Measurements from ENCODE around the gene WFS1.

The WFS1 gene

DNA sequence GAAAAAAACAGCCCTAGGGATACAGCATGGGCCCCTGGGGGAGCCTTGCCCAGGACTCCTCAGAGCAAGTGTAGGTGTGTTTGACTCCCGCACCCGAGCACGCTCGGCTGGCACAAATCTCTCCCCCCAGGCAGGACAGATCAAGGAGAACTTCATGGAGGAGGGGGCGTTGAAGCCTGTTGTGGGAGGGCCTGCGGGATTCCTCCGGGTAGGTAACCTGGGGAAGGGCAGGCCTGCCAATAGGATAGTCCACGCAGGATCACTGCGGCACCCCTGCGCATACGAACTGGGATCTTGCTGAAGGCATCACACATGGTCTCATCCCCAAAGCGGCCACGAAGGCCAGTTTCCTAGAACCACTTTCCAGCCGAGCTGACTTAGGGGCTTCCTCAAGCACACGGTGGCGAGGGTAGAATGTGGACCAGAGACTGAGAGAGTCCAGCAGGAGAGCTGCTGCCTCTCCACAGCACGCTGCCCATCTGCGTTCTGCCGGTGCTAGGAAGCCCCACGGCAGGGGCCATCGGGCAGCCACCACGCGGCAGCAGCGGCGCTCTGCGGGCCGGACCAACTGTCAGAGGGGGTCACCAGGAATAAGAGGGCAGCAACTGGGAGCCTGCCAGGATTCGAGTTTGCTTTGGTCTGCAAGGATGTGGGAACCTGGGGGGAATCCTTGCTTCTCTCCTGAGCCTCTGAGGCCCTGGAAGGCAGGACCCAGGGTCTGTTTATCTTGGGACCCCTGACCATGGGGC, 56.8 kb downstream of the WFS1 start:
- H3K9me2 ChIP-seq (replicated peaks; ENCODE audit: low read depth, low read length), result no peaks in the 10 kb centered on the region
- peaks cover 11% of the 10 kb centered on the region for H3K27me3 ChIP-seq (ENCODE audit: insufficient read depth, low read length, poor library complexity, severe bottlenecking)
- no peaks in the 10 kb centered on the region for H3K9me3 ChIP-seq (ENCODE audit: insufficient read depth, low read depth, low read length)
- H3K9ac ChIP-seq (ENCODE audit: low read depth, low read length, poor library complexity, severe bottlenecking), result no peak overlapping the region
- no peaks in the 10 kb centered on the region for H4K20me1 ChIP-seq (ENCODE audit: insufficient read depth, low read length, poor library complexity, severe bottlenecking)
- no peak overlapping the region for H3K4me3 ChIP-seq (ENCODE audit: low read length, poor library complexity, severe bottlenecking)
- H3F3A ChIP-seq (ENCODE audit: low read depth), result no peaks in the 10 kb centered on the region
- no peaks in the 10 kb centered on the region for H3K79me2 ChIP-seq (ENCODE audit: insufficient read depth, low read length)
- no peaks in the 10 kb centered on the region for H3K36me3 ChIP-seq (ENCODE audit: insufficient read depth, low read length)
- TF ChIP-seq, protein P1, sequence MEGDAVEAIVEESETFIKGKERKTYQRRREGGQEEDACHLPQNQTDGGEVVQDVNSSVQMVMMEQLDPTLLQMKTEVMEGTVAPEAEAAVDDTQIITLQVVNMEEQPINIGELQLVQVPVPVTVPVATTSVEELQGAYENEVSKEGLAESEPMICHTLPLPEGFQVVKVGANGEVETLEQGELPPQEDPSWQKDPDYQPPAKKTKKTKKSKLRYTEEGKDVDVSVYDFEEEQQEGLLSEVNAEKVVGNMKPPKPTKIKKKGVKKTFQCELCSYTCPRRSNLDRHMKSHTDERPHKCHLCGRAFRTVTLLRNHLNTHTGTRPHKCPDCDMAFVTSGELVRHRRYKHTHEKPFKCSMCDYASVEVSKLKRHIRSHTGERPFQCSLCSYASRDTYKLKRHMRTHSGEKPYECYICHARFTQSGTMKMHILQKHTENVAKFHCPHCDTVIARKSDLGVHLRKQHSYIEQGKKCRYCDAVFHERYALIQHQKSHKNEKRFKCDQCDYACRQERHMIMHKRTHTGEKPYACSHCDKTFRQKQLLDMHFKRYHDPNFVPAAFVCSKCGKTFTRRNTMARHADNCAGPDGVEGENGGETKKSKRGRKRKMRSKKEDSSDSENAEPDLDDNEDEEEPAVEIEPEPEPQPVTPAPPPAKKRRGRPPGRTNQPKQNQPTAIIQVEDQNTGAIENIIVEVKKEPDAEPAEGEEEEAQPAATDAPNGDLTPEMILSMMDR (conservative IDR thresholded peaks at IDR 0.05; ENCODE audit: low read length), result no peak
- no peak for TF ChIP-seq EZH2phosphoT487 (IDR thresholded peaks at IDR 0.05; ENCODE audit: borderline replicate concordance)
- peaks cover 26% of the 10 kb centered on the region for H3K4me1 ChIP-seq (ENCODE audit: insufficient read depth, low read length, poor library complexity, severe bottlenecking)
- H3K4me2 ChIP-seq (ENCODE audit: low read depth, low read length, poor library complexity, severe bottlenecking), result no peak overlapping the region
- no peak overlapping the region for H2AFZ ChIP-seq (ENCODE audit: low read length)

DNA sequence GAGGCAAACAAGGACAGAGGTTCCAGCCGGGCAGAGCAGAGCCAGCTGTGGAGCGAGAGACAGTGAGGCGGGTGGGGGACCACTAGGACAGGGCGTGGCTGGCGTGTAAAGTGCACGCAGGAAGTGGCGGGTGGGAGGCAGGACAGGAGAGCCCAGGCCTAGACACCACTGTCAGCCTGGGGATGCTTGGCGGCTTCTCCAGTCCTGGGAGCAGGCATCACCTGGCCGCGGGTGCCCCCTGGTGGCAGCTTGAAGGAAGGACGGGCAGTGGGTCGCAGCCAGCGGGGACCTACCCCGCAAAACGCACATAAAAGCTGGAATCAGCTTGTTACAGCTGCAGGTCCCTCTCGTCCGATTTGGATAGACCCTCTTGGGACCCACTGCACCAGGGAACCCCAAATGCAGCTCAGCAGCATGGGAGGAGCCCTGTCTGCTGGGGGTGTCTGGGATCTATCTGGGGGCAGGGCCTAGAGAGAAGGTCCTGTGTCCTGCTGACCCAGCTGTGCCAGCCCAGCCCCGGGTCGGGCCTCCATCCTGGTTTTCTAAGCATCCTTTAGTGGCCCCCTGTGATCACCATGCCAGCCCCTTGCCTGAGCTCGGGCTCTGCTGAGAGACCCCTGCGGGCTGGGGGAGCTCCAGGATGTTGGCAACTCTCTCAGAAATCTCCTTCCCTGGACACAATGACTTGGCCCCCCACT, 57.7 kb downstream of the WFS1 start:
- Histone ChIP-seq H2AFZ (ENCODE audit: low read length) (no peak overlapping the region), H3K4me3 (ENCODE audit: low read length, poor library complexity, severe bottlenecking) (no peak overlapping the region), H3K79me2 (ENCODE audit: insufficient read depth, low read length) (no peaks in the 10 kb centered on the region), H3F3A (ENCODE audit: low read depth) (no peaks in the 10 kb centered on the region), H3K36me3 (ENCODE audit: insufficient read depth, low read length) (no peaks in the 10 kb centered on the region), H3K4me2 (ENCODE audit: low read depth, low read length, poor library complexity, severe bottlenecking) (no peak overlapping the region), H3K9me2 (replicated peaks; ENCODE audit: low read depth, low read length) (no peaks in the 10 kb centered on the region), H3K9ac (ENCODE audit: low read depth, low read length, poor library complexity, severe bottlenecking) (no peak overlapping the region), H3K4me1 (ENCODE audit: insufficient read depth, low read length, poor library complexity, severe bottlenecking) (peaks cover 22% of the 10 kb centered on the region), H3K9me3 (ENCODE audit: insufficient read depth, low read depth, low read length) (no peaks in the 10 kb centered on the region), H3K27me3 (ENCODE audit: insufficient read depth, low read length, poor library complexity, severe bottlenecking) (peaks cover 4% of the 10 kb centered on the region), H4K20me1 (ENCODE audit: insufficient read depth, low read length, poor library complexity, severe bottlenecking) (no peaks in the 10 kb centered on the region)
- TF ChIP-seq EZH2phosphoT487 (IDR thresholded peaks at IDR 0.05; ENCODE audit: borderline replicate concordance), result no peak
- TF ChIP-seq, protein P1 (conservative IDR thresholded peaks at IDR 0.05; ENCODE audit: low read length), result peak; percentile 87

DNA sequence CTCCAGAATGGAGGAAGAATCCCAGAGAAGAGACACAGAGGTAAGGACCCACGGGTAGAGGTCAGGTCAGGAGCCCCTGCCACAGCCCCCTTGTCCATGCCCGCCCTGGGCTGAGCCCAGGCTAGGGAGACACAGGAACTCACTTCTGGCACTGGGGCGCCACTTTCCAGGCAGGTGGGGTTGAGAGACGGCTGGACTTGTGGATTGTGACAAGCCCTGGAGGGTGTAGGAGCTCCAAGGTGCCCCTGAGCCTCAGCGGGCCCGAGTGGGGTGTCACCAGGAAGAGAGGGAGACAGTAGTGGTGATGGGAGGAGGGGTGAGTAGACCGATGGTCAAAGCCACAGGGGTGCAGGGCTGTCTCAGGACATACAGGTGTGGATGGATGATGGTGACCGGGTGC, 58.9 kb downstream of the WFS1 start:
- no peaks in the 10 kb centered on the region for H3K9me3 ChIP-seq (ENCODE audit: insufficient read depth, low read depth, low read length)
- no peaks in the 10 kb centered on the region for H3K79me2 ChIP-seq (ENCODE audit: insufficient read depth, low read length)
- H3K4me3 ChIP-seq (ENCODE audit: low read length, poor library complexity, severe bottlenecking), result no peak overlapping the region
- H3F3A ChIP-seq (ENCODE audit: low read depth), result no peaks in the 10 kb centered on the region
- peaks cover 11% of the 10 kb centered on the region for H3K4me1 ChIP-seq (ENCODE audit: insufficient read depth, low read length, poor library complexity, severe bottlenecking)
- no peak overlapping the region for H3K4me2 ChIP-seq (ENCODE audit: low read depth, low read length, poor library complexity, severe bottlenecking)
- no peak overlapping the region for H2AFZ ChIP-seq (ENCODE audit: low read length)
- H3K27me3 ChIP-seq (ENCODE audit: insufficient read depth, low read length, poor library complexity, severe bottlenecking), result peaks cover 4% of the 10 kb centered on the region
- H3K9me2 ChIP-seq (replicated peaks; ENCODE audit: low read depth, low read length), result no peaks in the 10 kb centered on the region
- TF ChIP-seq EZH2phosphoT487 (IDR thresholded peaks at IDR 0.05; ENCODE audit: borderline replicate concordance), result no peak
- TF ChIP-seq, protein P1 (conservative IDR thresholded peaks at IDR 0.05; ENCODE audit: low read length), result no peak
- no peaks in the 10 kb centered on the region for H3K36me3 ChIP-seq (ENCODE audit: insufficient read depth, low read length)
- no peaks in the 10 kb centered on the region for H4K20me1 ChIP-seq (ENCODE audit: insufficient read depth, low read length, poor library complexity, severe bottlenecking)
- H3K9ac ChIP-seq (ENCODE audit: low read depth, low read length, poor library complexity, severe bottlenecking), result no peak overlapping the region

All from Loucy (cell line).